Left colon (tissue), 2 donors: ENCODE results near the gene S1PR3. TPM values are rescaled to one million over a fixed set of nuclear protein-coding genes. Genes with fewer than 3 reads are reported as not detected.
A peak's percentile ranks its signal among the peaks of the same experiment; 100 is the strongest.
"Not testable (repeated sequence)": the region's sequence is repeated elsewhere in the genome, so short reads cannot be mapped to it uniquely, and the experiment has no call there.

Source experiments
- ATAC-seq: fragments of 200-7000 bp; cut with Tn5 transposase; one replicate; pipeline ENCODE4 v1.9.1; 2020; ENCODE audit warnings: mild to moderate bottlenecking, moderate library complexity
- DNase-seq, 2 donors: peaks; one replicate each; pipeline ENCODE4 v3.0.0-alpha.2; 2020
- intact Hi-C, 2 donors: fragments of 100-400 bp; cut with DNase I in 1 of 2; cut with micrococcal nuclease in 1 of 2; formaldehyde crosslinking; loops; one replicate each; pipeline versions ENCODE4 v1.11.2 to v1.14.0; 2022; cut with DNase I, micrococcal nuclease
- long read RNA-seq: library from polyadenylated mRNA; unstranded; transcript quantifications from one replicate; pipeline ENCODE4 v2.0.0, GENCODE V29; 2021
- total RNA-seq, 2 donors: library from RNA; stranded (reverse); fragmentation: NEBNext Ultra II Directional; extraction: Animal tissue kit (Norgen Biotek cat#: 25700); gene quantifications; one replicate each; pipeline ENCODE4 v1.2.1, GENCODE V29; 2021
- donor health status: DM: no; HTN: no; CAD: no.
- donor health status: DM: yes; HTN: yes; CAD: no.

Gene S1PR3
- 1 to 10 TPM; 1.7 to 3.2 TPM for total RNA-seq
- long read RNA-seq, full-length matches to known transcripts = 5 of 5 reads
- long read RNA-seq, partial matches to known transcripts = 0 of 5 reads
- long read RNA-seq, other reads (novel, unspliced or antisense) = 0 of 5 reads

GRCh38 chr9:88991066-88992034 is at the start of gene S1PR3:
Gene S1PR3 (plus strand): TSS chr9:88991468. CDS start chr9:89001201, 9,733 bp downstream.
- DNase-seq (peak in 1 of 2 donors; percentile 22), ATAC-seq (peak; percentile 45)
- intact Hi-C loops = no loop called here

- ATAC-seq, intact Hi-C loops, DNase-seq: not testable (repeated sequence)
These were observed 49.7 kb upstream of the S1PR3 start for GRCh38 chr9:88941586-88941985.

GRCh38 chr9:88942411-88942810 is 48.9 kb upstream of the S1PR3 start:
- intact Hi-C loops = no loop called here
- DNase-seq = no peak
- ATAC-seq = no peak

GRCh38 chr9:88945636-88946333 is 45.5 kb upstream of the S1PR3 start:
- DNase-seq = no peak
- intact Hi-C loops = no loop called here
- no peak for ATAC-seq

GRCh38 chr9:88947581-88948573 is 43.4 kb upstream of the S1PR3 start:
- intact Hi-C loops = no loop called here

GRCh38 chr9:88949425-88949824 is 41.8 kb upstream of the S1PR3 start:
- ATAC-seq = no peak
- DNase-seq = no peak
- intact Hi-C loops = no loop called here

More at GRCh38 chr9:88947581-88948573, 43.4 kb upstream of the S1PR3 start:
- DNase-seq = no peak
- ATAC-seq = no peak

GRCh38 chr9:88949961-88950340 is 41.3 kb upstream of the S1PR3 start:
- ATAC-seq (no peak), DNase-seq (no peak)
- intact Hi-C loops = no loop called here

- DNase-seq = no peak
- intact Hi-C loops = no loop called here
- no peak for ATAC-seq
These were observed 40.7 kb upstream of the S1PR3 start for GRCh38 chr9:88950341-88951154.

- ATAC-seq (no peak), DNase-seq (no peak)
- intact Hi-C loops = no loop called here
These were observed 40.1 kb upstream of the S1PR3 start for GRCh38 chr9:88951155-88951542.

- intact Hi-C loops = no loop called here
- no peak for DNase-seq
- ATAC-seq = no peak
These were observed 39.1 kb upstream of the S1PR3 start for GRCh38 chr9:88952086-88952615.

GRCh38 chr9:88952976-88953375 is 38.3 kb upstream of the S1PR3 start:
- intact Hi-C loops = no loop called here
- no peak for ATAC-seq

GRCh38 chr9:88953381-88954029 is 37.8 kb upstream of the S1PR3 start:
- intact Hi-C loops = no loop called here
- no peak for ATAC-seq
- DNase-seq = no peak

More at GRCh38 chr9:88952976-88953375, 38.3 kb upstream of the S1PR3 start:
- no peak for DNase-seq

GRCh38 chr9:88954066-88954465 is 37.2 kb upstream of the S1PR3 start:
- no peak for DNase-seq
- ATAC-seq = no peak

GRCh38 chr9:88957526-88957925 is 33.7 kb upstream of the S1PR3 start:
- no peak for DNase-seq
- intact Hi-C loops = no loop called here
- ATAC-seq = no peak

More at GRCh38 chr9:88954066-88954465, 37.2 kb upstream of the S1PR3 start:
- intact Hi-C loops = no loop called here

- intact Hi-C loops = no loop called here
- ATAC-seq (no peak), DNase-seq (no peak)
These were observed 31.4 kb upstream of the S1PR3 start for GRCh38 chr9:88959727-88960469.

GRCh38 chr9:88960632-88961031 is 30.6 kb upstream of the S1PR3 start:
- no peak for ATAC-seq
- no peak for DNase-seq
- intact Hi-C loops = no loop called here
